Spleen (tissue), 11 donors: Measurements from ENCODE around the gene PNKD. TPM values are rescaled to one million over a fixed set of nuclear protein-coding genes. Genes with fewer than 3 reads are reported as not detected.

Experiments used
- DNase-seq: peaks from one replicate; pipeline ENCODE4 v3.0.0-alpha.2; 2020
- H3K27ac ChIP-seq, 8 donors: fragments of 200-600 bp; sonication (generic) in 7 of 8; 1 replicate in 4 of 8; 2 replicates in 4 of 8; pipeline versions ENCODE4 v1.5.0 to v1.8.0; 2016 to 2021; ENCODE audit warnings: inconsistent platforms in 4 of 8, mild to moderate bottlenecking in 4 of 8, moderate library complexity in 1 of 8
- H3K27me3 ChIP-seq, 7 donors: fragments of 200-600 bp; sonication (generic) in 6 of 7; replicated peaks in 1 of 7; 1 replicate in 4 of 7; 2 replicates in 3 of 7; pipeline versions ENCODE4 v1.5.0 to v1.8.0; 2016 to 2021; ENCODE audit warnings: inconsistent platforms in 3 of 7, mild to moderate bottlenecking in 1 of 7
- H3K36me3 ChIP-seq, 6 donors: fragments of 200-600 bp; sonication (generic) in 5 of 6; 1 replicate in 4 of 6; 2 replicates in 2 of 6; pipeline versions ENCODE4 v1.5.0 to v1.8.0; 2016 to 2021; ENCODE audit warnings: inconsistent platforms in 2 of 6
- H3K4me1 ChIP-seq, 6 donors: fragments of 200-600 bp; sonication (generic) in 5 of 6; 1 replicate in 3 of 6; 2 replicates in 3 of 6; pipeline versions ENCODE4 v1.5.0 to v1.8.0; 2016 to 2021; ENCODE audit warnings: inconsistent platforms in 3 of 6
- H3K4me3 ChIP-seq, 8 donors: fragments of 200-600 bp; sonication (generic) in 7 of 8; 1 replicate in 4 of 8; 2 replicates in 4 of 8; pipeline versions ENCODE4 v1.5.0 to v1.8.0; 2016 to 2021; ENCODE audit warnings: inconsistent platforms in 4 of 8, mild to moderate bottlenecking in 4 of 8, moderate library complexity in 2 of 8
- H3K9me3 ChIP-seq, 8 donors: fragments of 200-600 bp; sonication (generic) in 7 of 8; 1 replicate in 4 of 8; 2 replicates in 4 of 8; pipeline versions ENCODE4 v1.5.0 to v1.8.0; 2016 to 2021; ENCODE audit warnings: inconsistent platforms in 4 of 8
- POLR2A ChIP-seq, 3 donors: fragments of 450-650 bp; IDR thresholded peaks; one replicate each; pipeline ENCODE4 v1.5.1; 2017; ENCODE audit warnings: antibody characterized with exemption in 3 of 3, mild to moderate bottlenecking in 1 of 3
- POLR2AphosphoS5 ChIP-seq, 3 donors: sonication (generic); formaldehyde crosslinking; IDR thresholded peaks; one replicate each; pipeline ENCODE4 v1.5.1; 2017; ENCODE audit warnings: antibody characterized with exemption in 3 of 3
- WGBS, 5 donors: extraction: QIAGEN DNeasy Blood & Tissue Kit in 3 of 5; methylation state at CpG; one replicate each; pipeline versions ENCODE4 v1.1.5 to v1.1.7; 2013 to 2018; 5-methylcytosine and 5-hydroxymethylcytosine counted together
- intact Hi-C: fragments of 100-400 bp; cut with DNase I; formaldehyde crosslinking; loops from one replicate; pipeline ENCODE4 v1.15.0; 2023; ENCODE audit warnings: low total_unique reads
- polyA plus RNA-seq, 3 donors: library from polyadenylated mRNA; stranded (reverse); fragments of 200-250 nt; gene quantifications; one replicate each; pipeline ENCODE4 v1.2.1, GENCODE V29; 2013
- total RNA-seq, 7 donors: library from RNA; depleted of rRNA in 3 of 7; stranded (reverse); fragments of >200 nt in 3 of 7; fragmentation: NEBNext Ultra II Directional in 4 of 7; extraction: Animal tissue kit (Norgen Biotek cat#: 25700) in 4 of 7; gene quantifications; one replicate each; pipeline versions ENCODE4 v1.1.0 to v1.2.1, GENCODE V29; 2016 to 2021
- TF ChIP-seq, protein P1 (sequence below), 11 experiments: fragments of 200-600 bp in 7 of 11; fragments of 450-650 bp in 4 of 11; sonication (generic) in 4 of 11; IDR thresholded peaks in 8 of 11; conservative IDR thresholded peaks in 3 of 11; 1 replicate in 7 of 11; 2 replicates in 4 of 11; pipeline versions ENCODE4 v1.4.0 to v1.8.0; 2016 to 2021; ENCODE audit warnings: antibody characterized with exemption in 11 of 11, inconsistent platforms in 4 of 11, mild to moderate bottlenecking in 1 of 11
- donor health status: healthy with polysubstance abuse.
- donor health status: DM: no; HTN: no; CAD: no; lungs with moderate emphysema.
- donor health status: DM: no; HTN: no; CAD: no.
- donor health status: Bipolar disorder and iron deficiency.
- donor health status: healthy.
- donor health status: DM: no; HTN: no; CAD: no.
- donor health status: DM: yes; HTN: yes; CAD: no.

Gene PNKD
- total and polyA plus RNA-seq, 10 donors = 41.4 to 92.1 (median 49.4) TPM

DNA sequence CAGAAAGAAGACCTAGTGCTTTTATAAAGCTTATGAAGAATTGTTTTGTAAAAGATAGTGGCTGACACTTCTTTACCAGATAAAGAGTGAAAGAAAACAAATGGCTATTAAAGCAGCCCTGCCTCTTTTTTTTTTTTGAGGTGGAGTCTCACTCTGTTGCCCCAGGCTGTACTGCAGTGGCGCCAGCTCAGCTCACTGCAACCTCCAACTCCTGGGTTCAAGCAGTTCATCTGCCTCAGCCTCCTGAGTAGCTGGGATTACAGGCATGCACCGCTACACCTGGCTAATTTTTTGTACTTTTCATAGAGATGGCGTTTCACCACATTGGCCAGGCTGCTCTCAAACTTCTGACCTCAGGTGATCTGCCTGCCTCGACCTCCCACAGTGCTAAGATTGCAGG is 40.5 kb upstream of the PNKD start:
- peaks cover 22 to 87% (median 65%) of the 10 kb centered on the region in 6 donors for H3K4me1 ChIP-seq
- peak overlapping the region; percentile 29 to 85 (median 76) for H3K27ac ChIP-seq
- TF ChIP-seq POLR2A (IDR thresholded peaks at IDR 0.05) (no peak), POLR2AphosphoS5 (IDR thresholded peaks at IDR 0.05) (peak in 1 of 3 donors; percentile 8)
- TF ChIP-seq, protein P1, sequence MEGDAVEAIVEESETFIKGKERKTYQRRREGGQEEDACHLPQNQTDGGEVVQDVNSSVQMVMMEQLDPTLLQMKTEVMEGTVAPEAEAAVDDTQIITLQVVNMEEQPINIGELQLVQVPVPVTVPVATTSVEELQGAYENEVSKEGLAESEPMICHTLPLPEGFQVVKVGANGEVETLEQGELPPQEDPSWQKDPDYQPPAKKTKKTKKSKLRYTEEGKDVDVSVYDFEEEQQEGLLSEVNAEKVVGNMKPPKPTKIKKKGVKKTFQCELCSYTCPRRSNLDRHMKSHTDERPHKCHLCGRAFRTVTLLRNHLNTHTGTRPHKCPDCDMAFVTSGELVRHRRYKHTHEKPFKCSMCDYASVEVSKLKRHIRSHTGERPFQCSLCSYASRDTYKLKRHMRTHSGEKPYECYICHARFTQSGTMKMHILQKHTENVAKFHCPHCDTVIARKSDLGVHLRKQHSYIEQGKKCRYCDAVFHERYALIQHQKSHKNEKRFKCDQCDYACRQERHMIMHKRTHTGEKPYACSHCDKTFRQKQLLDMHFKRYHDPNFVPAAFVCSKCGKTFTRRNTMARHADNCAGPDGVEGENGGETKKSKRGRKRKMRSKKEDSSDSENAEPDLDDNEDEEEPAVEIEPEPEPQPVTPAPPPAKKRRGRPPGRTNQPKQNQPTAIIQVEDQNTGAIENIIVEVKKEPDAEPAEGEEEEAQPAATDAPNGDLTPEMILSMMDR (IDR thresholded peaks at IDR 0.05 in 8 of 11, conservative IDR thresholded peaks at IDR 0.05 in 3 of 11) = no peak
- no peaks in the 10 kb centered on the region for H3K9me3 ChIP-seq
- H3K36me3 ChIP-seq = peaks cover 5 to 100% (median 91%) of the 10 kb centered on the region in 6 donors
- intact Hi-C loops = no loop called here
- H3K27me3 ChIP-seq = no peaks in the 10 kb centered on the region
- no peak for DNase-seq
- WGBS, 5 donors = 67 to 79% (median 70%) methylated on average over 4 of the region's 4 CpGs
- H3K4me3 ChIP-seq = peak overlapping the region in 1 of 8 donors; percentile 12

DNA sequence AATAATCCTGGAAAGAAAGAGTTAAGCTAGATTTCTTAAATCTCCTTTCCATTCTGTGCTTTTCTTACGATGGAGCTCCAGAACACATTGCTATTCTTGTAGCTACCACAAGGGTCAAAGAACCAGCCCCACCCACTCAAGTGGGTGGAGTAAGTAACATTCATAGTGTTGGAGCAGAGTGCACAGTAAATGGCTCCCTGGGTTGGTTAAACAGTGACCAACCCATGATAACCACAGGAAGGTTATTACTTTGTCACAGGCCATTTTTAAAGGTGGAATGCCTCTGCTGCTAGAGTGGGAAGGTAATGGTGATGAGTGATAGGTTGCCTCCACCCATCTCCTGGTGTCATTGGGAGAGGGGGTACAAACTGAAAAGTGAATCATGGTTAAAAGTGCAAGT is 39.4 kb upstream of the PNKD start:
- intact Hi-C loops = no loop called here
- H3K27me3 ChIP-seq = no peaks in the 10 kb centered on the region
- no peak for TF ChIP-seq POLR2AphosphoS5 (IDR thresholded peaks at IDR 0.05)
- TF ChIP-seq, protein P1 (IDR thresholded peaks at IDR 0.05 in 8 of 11, conservative IDR thresholded peaks at IDR 0.05 in 3 of 11) = peak in 3 of 11 experiments; percentile 23 to 31 (median 23)
- peak overlapping the region in 5 of 8 donors; percentile 71 to 85 (median 82) for H3K27ac ChIP-seq
- H3K4me3 ChIP-seq = no peak overlapping the region
- no peaks in the 10 kb centered on the region for H3K9me3 ChIP-seq
- H3K36me3 ChIP-seq = peaks cover 5 to 100% (median 93%) of the 10 kb centered on the region in 6 donors
- WGBS, 5 donors = 0 to 13% (median 3%) methylated on average over 1 of the region's 1 CpG
- peaks cover 22 to 76% (median 55%) of the 10 kb centered on the region in 6 donors for H3K4me1 ChIP-seq
- DNase-seq = no peak

DNA sequence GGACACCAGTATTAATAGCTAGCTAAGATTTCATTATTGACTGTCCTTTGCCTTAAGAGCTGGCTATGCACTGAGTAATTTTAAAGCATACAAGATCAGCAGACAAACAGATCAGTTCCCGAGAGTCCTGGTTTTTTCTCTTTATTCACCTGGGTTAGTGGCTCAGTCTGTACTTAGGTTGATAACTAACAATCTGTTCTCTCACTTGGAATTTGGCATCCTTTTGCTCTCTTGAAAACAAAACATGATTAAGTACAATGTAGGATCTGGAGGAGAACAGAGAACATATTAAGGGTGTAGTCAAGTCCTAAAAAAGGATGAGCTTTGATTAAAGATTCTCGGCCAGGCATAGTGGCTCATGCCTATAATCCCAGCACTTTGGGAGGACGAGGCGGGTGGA is 36.8 kb upstream of the PNKD start:
- Histone ChIP-seq H3K4me1 (peaks cover 18 to 66% (median 38%) of the 10 kb centered on the region in 6 donors), H3K4me3 (no peak overlapping the region), H3K27me3 (no peaks in the 10 kb centered on the region), H3K9me3 (no peaks in the 10 kb centered on the region), H3K36me3 (peaks cover 5 to 100% (median 93%) of the 10 kb centered on the region in 6 donors), H3K27ac (peak overlapping the region in 2 of 8 donors; percentile 3 to 17)
- intact Hi-C loops = no loop called here
- TF ChIP-seq, protein P1 (IDR thresholded peaks at IDR 0.05 in 8 of 11, conservative IDR thresholded peaks at IDR 0.05 in 3 of 11) = no peak
- TF ChIP-seq POLR2A (IDR thresholded peaks at IDR 0.05) (no peak), POLR2AphosphoS5 (IDR thresholded peaks at IDR 0.05) (no peak)
- no peak for DNase-seq
- WGBS, 5 donors = 89 to 95% (median 92%) methylated on average over 4 of the region's 4 CpGs

DNA sequence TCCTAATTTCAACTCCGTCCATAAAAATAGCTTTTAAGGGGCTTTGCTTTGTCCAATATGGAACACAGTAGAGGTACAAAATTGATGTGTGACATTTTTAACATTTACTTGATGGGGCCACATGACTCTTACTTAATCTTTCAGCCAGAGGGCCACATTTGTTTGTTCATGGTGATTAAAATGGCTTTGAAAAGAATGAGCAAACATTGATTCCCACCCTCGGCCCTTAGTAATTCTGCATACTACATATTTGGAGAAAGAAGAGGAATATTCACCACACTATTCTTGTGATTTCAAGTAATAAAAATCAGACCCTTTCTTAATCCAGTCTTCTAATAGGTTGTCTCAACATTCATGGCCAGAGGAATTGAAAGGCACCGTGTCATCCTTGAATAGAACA is 35.8 kb upstream of the PNKD start:
- Histone ChIP-seq H3K36me3 (peaks cover 5 to 100% (median 96%) of the 10 kb centered on the region in 6 donors), H3K27ac (peak overlapping the region in 1 of 8 donors; percentile 1), H3K27me3 (no peaks in the 10 kb centered on the region), H3K4me1 (peaks cover 9 to 64% (median 33%) of the 10 kb centered on the region in 6 donors), H3K4me3 (no peak overlapping the region), H3K9me3 (no peaks in the 10 kb centered on the region)
- 59 to 65% (median 63%) methylated on average over 3 of the region's 3 CpGs for WGBS, 5 donors
- no peak for DNase-seq
- intact Hi-C loops = no loop called here
- TF ChIP-seq, protein P1 (IDR thresholded peaks at IDR 0.05 in 8 of 11, conservative IDR thresholded peaks at IDR 0.05 in 3 of 11) = no peak
- TF ChIP-seq POLR2AphosphoS5 (IDR thresholded peaks at IDR 0.05) = no peak
- no peak for TF ChIP-seq POLR2A (IDR thresholded peaks at IDR 0.05)
